ENCODE measurements around the gene GLI1. TPM values are rescaled to one million over a fixed set of nuclear protein-coding genes. Genes with fewer than 3 reads are reported as not detected.

The GLI1 gene
- total and polyA plus RNA-seq, 11 donors: 0.08 to 2.6 (median 0.83) TPM

DNA sequence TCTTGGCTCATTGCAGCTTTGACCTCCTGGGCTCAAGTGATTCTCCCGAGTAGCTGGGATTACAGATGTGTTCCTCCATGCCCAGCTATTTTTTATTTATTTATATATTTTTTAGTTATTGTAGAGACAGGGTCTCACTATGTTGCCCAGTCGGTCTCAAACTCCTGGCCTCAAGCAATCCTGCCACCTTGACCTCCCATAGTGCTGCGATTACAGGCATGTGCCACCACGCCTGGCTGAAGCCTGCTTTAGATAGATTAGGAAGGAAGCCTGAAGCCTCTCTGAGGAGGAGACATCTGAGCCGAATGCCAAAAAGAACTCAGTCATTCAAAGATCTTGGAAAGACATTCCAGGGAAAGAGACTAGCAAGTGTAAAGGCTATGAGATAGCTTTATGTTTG is 14.8 kb upstream of the GLI1 start:
- ATAC-seq: no peak
- intact Hi-C loops (cut with DNase I): no loop called here
- no peak overlapping the region for H3K27ac ChIP-seq

DNA sequence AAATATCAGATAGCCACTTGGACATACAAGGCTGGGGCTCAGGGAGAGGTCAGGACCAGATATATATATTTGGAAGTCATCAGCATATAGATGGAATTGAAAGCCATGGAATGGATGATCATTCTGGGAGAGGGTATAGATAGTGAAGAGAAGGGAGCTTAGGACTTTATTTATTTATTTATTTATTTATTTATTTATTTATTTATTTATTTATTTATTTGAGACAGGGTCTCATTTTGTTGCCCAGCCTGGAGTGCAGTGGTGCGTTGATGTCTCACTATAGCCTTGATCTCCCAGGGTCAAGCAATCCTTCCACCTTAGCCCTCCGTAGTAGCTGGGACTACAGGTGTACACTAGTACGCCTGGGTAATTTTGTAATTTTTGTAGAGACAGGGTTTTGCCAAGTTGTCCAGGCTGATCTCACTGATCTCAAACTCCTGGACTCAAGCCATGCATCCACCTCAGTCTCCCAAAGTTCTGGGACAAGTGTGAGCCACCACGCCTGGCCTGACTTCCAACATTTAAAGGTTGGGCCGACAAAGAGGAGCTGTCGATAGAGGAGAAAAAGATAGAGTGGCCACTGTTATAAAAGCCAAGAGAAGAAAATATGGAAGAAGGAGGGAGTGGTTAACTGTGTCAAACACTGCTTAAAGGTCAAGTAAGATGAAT is 13.2 kb upstream of the GLI1 start:
- no peak for ATAC-seq
- peaks cover 0 to 5% (median 0%) of the 10 kb centered on the region in 12 donors for H3K4me1 ChIP-seq
- WGBS, 4 donors: 96 to 98% (median 96%) methylated on average over 6 of the region's 6 CpGs
- H3K9me3 ChIP-seq: peaks cover 0 to 8% (median 0%) of the 10 kb centered on the region in 12 donors
- no peaks in the 10 kb centered on the region for H3K27me3 ChIP-seq
- no peaks in the 10 kb centered on the region for H3K36me3 ChIP-seq
- H3K4me3 ChIP-seq: no peak overlapping the region
- no peak overlapping the region for H3K27ac ChIP-seq
- intact Hi-C loops (cut with DNase I): no loop called here
- TF ChIP-seq POLR2A (IDR thresholded peaks at IDR 0.05): no peak
- TF ChIP-seq, protein P1, sequence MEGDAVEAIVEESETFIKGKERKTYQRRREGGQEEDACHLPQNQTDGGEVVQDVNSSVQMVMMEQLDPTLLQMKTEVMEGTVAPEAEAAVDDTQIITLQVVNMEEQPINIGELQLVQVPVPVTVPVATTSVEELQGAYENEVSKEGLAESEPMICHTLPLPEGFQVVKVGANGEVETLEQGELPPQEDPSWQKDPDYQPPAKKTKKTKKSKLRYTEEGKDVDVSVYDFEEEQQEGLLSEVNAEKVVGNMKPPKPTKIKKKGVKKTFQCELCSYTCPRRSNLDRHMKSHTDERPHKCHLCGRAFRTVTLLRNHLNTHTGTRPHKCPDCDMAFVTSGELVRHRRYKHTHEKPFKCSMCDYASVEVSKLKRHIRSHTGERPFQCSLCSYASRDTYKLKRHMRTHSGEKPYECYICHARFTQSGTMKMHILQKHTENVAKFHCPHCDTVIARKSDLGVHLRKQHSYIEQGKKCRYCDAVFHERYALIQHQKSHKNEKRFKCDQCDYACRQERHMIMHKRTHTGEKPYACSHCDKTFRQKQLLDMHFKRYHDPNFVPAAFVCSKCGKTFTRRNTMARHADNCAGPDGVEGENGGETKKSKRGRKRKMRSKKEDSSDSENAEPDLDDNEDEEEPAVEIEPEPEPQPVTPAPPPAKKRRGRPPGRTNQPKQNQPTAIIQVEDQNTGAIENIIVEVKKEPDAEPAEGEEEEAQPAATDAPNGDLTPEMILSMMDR (IDR thresholded peaks at IDR 0.05): no peak
- DNase-seq: no peak

More for the DNA sequence above, 14.8 kb upstream of the GLI1 start:
- 74 to 79% (median 77%) methylated on average over 5 of the region's 5 CpGs for WGBS, 4 donors
- Histone ChIP-seq H3K4me3 (no peak overlapping the region), H3K27me3 (no peaks in the 10 kb centered on the region), H3K36me3 (no peaks in the 10 kb centered on the region), H3K9me3 (peaks cover 0 to 12% (median 0%) of the 10 kb centered on the region in 12 donors), H3K4me1 (no peaks in the 10 kb centered on the region)
- DNase-seq: no peak
- TF ChIP-seq POLR2A (IDR thresholded peaks at IDR 0.05): no peak
- TF ChIP-seq, protein P1 (IDR thresholded peaks at IDR 0.05): no peak

DNA sequence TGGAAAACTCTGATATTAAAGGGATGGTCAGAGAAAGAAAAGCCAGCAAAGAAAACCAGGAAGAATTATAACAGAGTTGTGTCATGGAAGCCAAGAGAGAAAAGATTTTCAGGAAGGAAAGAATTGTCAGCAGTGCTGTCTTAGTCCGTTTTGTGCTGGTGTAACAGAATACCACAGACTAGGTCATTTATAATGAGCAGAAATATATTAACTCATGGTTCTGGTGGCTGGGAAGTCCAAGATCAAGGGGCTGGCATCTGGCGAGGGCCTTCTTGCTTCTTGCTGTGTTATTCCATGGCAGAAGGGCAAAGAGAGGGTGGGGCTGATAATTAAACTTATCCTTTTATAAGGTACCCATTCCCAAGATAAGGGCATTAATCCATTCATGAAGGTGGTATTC is 10.9 kb upstream of the GLI1 start:
- no peak overlapping the region for H3K27ac ChIP-seq
- H3K36me3 ChIP-seq: no peaks in the 10 kb centered on the region
- WGBS, 4 donors: 84 to 93% (median 92%) methylated on average over 2 of the region's 2 CpGs
- H3K4me3 ChIP-seq: no peak overlapping the region
- peaks cover 0 to 5% (median 0%) of the 10 kb centered on the region in 12 donors for H3K9me3 ChIP-seq
- peaks cover 0 to 21% (median 11%) of the 10 kb centered on the region in 12 donors for H3K4me1 ChIP-seq
- H3K27me3 ChIP-seq: no peaks in the 10 kb centered on the region
- intact Hi-C loops (cut with DNase I): no loop called here
- no peak for DNase-seq
- TF ChIP-seq POLR2A (IDR thresholded peaks at IDR 0.05): no peak
- TF ChIP-seq, protein P1 (IDR thresholded peaks at IDR 0.05): no peak
- no peak for ATAC-seq

DNA sequence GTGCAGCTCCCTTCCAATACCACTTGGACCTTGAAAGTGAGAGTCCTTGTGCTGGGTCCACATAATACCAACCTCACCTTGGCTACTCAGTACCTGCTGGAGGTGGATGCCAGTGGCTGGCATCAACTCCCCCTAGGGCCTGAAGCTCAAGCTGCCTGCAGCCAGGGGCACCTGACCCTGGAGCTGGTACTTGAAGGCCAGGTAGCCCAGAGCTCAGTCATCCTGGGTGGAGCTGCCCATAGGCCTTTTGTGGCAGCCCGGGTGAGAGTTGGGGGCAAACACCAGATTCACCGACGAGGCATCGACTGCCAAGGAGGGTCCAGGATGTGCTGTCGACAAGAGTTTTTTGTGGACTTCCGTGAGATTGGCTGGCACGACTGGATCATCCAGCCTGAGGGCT is 10.2 kb upstream of the GLI1 start:
- whole genome bisulfite sequencing, 4 donors: 95 to 100% (median 96%) methylated on average over 2 to 7 of the region's 7 CpGs; no CpG with 5 or more reads in 1 of the 4 donors
- ATAC-seq (no peak), DNase-seq (no peak)
- TF ChIP-seq, protein P1 (IDR thresholded peaks at IDR 0.05): no peak
- TF ChIP-seq POLR2A (IDR thresholded peaks at IDR 0.05): no peak
- intact Hi-C loops (cut with DNase I): no loop called here
- Histone ChIP-seq H3K36me3 (no peaks in the 10 kb centered on the region), H3K9me3 (peaks cover 0 to 5% (median 0%) of the 10 kb centered on the region in 12 donors), H3K27me3 (no peaks in the 10 kb centered on the region), H3K4me1 (peaks cover 0 to 21% (median 11%) of the 10 kb centered on the region in 12 donors), H3K4me3 (no peak overlapping the region), H3K27ac (no peak overlapping the region)
